ENCODE data around the gene KLHDC1. TPM values are rescaled to one million over a fixed set of nuclear protein-coding genes. Genes with fewer than 3 reads are reported as not detected.
"Not testable (repeated sequence)": the region's sequence is repeated elsewhere in the genome, so short reads cannot be mapped to it uniquely, and the experiment has no call there.

The KLHDC1 gene
- total RNA-seq, 1 donor from 2014 or later = not detected

- no peak for TF ChIP-seq CTCF (IDR thresholded peaks at IDR 0.05)
These were observed 11.0 kb downstream of the KLHDC1 start for GRCh38 chr14:49703965-49704364.

GRCh38 chr14:49704471-49704870 lies 11.6 kb downstream of the KLHDC1 start:
- intact Hi-C loops (cut with DNase I); H3K4me3 ChIP-seq; H3K4me1 ChIP-seq; H3K36me3 ChIP-seq; H3K9me3 ChIP-seq; DNase-seq (ENCODE audit: low spot score in 2 of 2); H3K27ac ChIP-seq; H3K27me3 ChIP-seq: not testable (repeated sequence)

More at GRCh38 chr14:49703965-49704364, 11.0 kb downstream of the KLHDC1 start:
- DNase-seq (ENCODE audit: low spot score in 2 of 2) = no peak
- Histone ChIP-seq H3K9me3 (no peaks in the 10 kb centered on the region), H3K36me3 (peaks cover 5 to 9% of the 10 kb centered on the region in 2 donors), H3K4me3 (no peak overlapping the region), H3K27me3 (no peaks in the 10 kb centered on the region), H3K27ac (no peak overlapping the region), H3K4me1 (no peaks in the 10 kb centered on the region)
- intact Hi-C loops (cut with DNase I) = no loop called here

GRCh38 chr14:49710993-49711392 lies 18.1 kb downstream of the KLHDC1 start:
- H3K27me3 ChIP-seq; H3K9me3 ChIP-seq; intact Hi-C loops (cut with DNase I); H3K4me3 ChIP-seq; H3K4me1 ChIP-seq; DNase-seq (ENCODE audit: low spot score in 2 of 2); H3K27ac ChIP-seq: not testable (repeated sequence)
- H3K36me3 ChIP-seq = peaks cover 13 to 19% of the 10 kb centered on the region in 2 donors

GRCh38 chr14:49720744-49721143 lies 27.8 kb downstream of the KLHDC1 start:
- H3K36me3 ChIP-seq = peaks cover 24 to 43% of the 10 kb centered on the region in 2 donors
- DNase-seq (ENCODE audit: low spot score in 2 of 2) = no peak
- no peaks in the 10 kb centered on the region for H3K27me3 ChIP-seq
- no peak overlapping the region for H3K27ac ChIP-seq
- TF ChIP-seq CTCF (IDR thresholded peaks at IDR 0.05) = no peak
- intact Hi-C loops (cut with DNase I) = no loop called here
- no peaks in the 10 kb centered on the region for H3K4me1 ChIP-seq
- no peak overlapping the region for H3K4me3 ChIP-seq
- H3K9me3 ChIP-seq = no peaks in the 10 kb centered on the region

- H3K4me3 ChIP-seq; intact Hi-C loops (cut with DNase I); DNase-seq (ENCODE audit: low spot score in 2 of 2); H3K27me3 ChIP-seq; H3K27ac ChIP-seq; H3K4me1 ChIP-seq; H3K9me3 ChIP-seq: not testable (repeated sequence)
- peaks cover 36 to 51% of the 10 kb centered on the region in 2 donors for H3K36me3 ChIP-seq
These were observed 29.0 kb downstream of the KLHDC1 start for GRCh38 chr14:49721733-49722435.

GRCh38 chr14:49727171-49727570 lies 34.3 kb downstream of the KLHDC1 start:
- TF ChIP-seq CTCF (IDR thresholded peaks at IDR 0.05) = no peak
- intact Hi-C loops (cut with DNase I) = no loop called here
- H3K27ac ChIP-seq = no peak overlapping the region

GRCh38 chr14:49732896-49733295 lies 40.0 kb downstream of the KLHDC1 start:
- no peak for DNase-seq (ENCODE audit: low spot score in 2 of 2)
- Histone ChIP-seq H3K9me3 (no peaks in the 10 kb centered on the region), H3K4me1 (no peaks in the 10 kb centered on the region), H3K4me3 (no peak overlapping the region), H3K27ac (no peak overlapping the region), H3K27me3 (no peaks in the 10 kb centered on the region), H3K36me3 (peaks cover 10 to 38% of the 10 kb centered on the region in 2 donors)
- TF ChIP-seq CTCF (IDR thresholded peaks at IDR 0.05) = no peak
- intact Hi-C loops (cut with DNase I) = no loop called here

More at GRCh38 chr14:49727171-49727570, 34.3 kb downstream of the KLHDC1 start:
- H3K36me3 ChIP-seq = peaks cover 30 to 49% of the 10 kb centered on the region in 2 donors
- H3K9me3 ChIP-seq = no peaks in the 10 kb centered on the region
- DNase-seq (ENCODE audit: low spot score in 2 of 2) = no peak
- H3K4me1 ChIP-seq = no peaks in the 10 kb centered on the region
- H3K4me3 ChIP-seq = no peak overlapping the region
- no peaks in the 10 kb centered on the region for H3K27me3 ChIP-seq

All from ascending aorta (tissue), 2 donors.